HFF-Myc (cell line): ENCODE measurements around the gene NCK2.

ENCODE experiments used
- DNase-seq: peaks from one replicate; pipeline ENCODE4 v3.0.0-alpha.2; 2011; ENCODE audit warnings: low read depth; ENCODE audit errors: extremely low read depth
- H3K4me3 ChIP-seq: replicated peaks from 2 replicates; pipeline ENCODE4 v1.5.1; 2011; ENCODE audit warnings: low read depth, mild to moderate bottlenecking, control low read depth, low read length
- TF ChIP-seq, protein P1 (sequence below): IDR thresholded peaks from 2 replicates; pipeline ENCODE4 v1.5.1; 2012; ENCODE audit warnings: mild to moderate bottlenecking, low read depth, low read length, control low read depth; ENCODE audit errors: missing control alignments

The NCK2 gene

DNA sequence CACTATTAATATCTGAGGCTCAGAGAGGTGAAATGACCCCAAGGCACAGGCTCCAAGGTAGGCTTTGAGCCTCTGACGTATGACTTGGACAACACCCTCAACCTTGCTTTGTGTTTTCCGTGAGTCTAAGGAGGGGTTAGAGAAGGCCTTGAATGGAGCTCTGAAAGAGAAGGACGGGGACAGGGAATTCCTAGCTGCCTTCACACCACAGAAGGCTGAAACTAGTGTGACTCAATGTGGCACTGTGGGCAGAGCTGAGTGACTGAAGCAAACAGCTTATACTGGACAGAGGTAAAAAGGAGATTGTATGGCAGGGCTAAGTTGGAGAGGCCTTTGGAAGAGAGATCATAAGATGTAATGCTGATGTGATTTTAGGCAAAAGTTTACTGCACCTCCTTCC lies 3.5 kb upstream of the NCK2 start:
- TF ChIP-seq, protein P1, sequence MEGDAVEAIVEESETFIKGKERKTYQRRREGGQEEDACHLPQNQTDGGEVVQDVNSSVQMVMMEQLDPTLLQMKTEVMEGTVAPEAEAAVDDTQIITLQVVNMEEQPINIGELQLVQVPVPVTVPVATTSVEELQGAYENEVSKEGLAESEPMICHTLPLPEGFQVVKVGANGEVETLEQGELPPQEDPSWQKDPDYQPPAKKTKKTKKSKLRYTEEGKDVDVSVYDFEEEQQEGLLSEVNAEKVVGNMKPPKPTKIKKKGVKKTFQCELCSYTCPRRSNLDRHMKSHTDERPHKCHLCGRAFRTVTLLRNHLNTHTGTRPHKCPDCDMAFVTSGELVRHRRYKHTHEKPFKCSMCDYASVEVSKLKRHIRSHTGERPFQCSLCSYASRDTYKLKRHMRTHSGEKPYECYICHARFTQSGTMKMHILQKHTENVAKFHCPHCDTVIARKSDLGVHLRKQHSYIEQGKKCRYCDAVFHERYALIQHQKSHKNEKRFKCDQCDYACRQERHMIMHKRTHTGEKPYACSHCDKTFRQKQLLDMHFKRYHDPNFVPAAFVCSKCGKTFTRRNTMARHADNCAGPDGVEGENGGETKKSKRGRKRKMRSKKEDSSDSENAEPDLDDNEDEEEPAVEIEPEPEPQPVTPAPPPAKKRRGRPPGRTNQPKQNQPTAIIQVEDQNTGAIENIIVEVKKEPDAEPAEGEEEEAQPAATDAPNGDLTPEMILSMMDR: no peak
- no peak overlapping the region for H3K4me3 ChIP-seq
- DNase-seq: no peak

DNA sequence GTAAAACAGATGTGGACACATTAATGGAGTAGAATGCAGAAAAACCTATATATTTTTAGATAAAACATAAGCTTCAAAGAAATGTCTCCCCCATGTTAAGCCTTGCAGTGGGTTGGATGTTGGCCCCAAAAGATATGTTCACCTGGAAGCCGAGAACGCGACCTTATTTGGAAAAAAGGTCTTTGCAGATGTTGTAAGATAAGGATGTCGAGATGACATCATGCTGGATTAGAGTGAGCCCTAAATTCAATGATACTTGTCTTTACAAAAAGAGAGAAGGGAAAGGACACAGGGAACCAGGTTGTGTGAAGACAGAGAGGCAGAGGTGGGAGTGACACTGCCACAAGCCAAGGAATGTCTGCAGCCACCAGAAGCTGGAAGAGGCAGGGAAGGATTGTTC lies 3.1 kb upstream of the NCK2 start:
- no peak for DNase-seq
- TF ChIP-seq, protein P1: no peak

DNA sequence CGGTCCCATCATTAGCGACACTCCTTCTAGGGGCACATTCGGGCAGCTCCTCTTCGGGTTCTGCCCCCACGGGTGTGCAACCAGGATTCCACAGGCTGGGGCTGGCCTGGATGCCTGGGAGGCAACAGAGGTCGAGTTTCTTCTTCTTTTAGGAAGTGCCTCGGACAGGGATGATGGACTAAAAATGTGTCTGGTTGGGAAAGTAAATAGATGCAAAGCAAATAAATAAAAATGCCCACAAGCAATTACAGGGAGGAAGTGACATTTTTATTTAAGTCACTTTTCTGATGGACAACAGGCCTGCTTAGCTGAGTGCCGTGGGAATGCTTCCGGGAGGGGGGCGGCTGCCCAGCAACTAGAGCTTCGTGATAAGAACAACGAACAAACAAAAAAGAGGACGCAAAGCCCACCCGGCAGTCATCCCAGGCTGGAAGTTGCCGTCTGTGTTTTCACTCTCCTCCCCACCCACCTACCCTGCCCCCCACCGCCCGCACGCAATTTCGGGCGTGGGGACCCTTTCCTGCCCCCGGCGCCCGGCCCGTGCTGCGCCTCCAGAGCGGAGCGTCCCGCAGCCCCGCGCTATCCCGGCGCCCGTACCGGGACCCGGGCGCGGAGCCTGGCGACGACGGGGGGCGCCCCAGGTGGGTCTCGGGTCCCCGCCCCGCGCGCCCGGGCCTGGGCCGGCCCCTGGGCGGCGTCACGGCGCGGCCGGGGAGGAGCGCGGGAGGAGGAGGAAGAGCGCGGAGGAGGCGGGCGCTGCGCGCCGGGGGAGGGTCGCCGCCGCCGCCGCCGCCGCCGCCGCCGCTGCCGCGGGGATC lies 412 bp upstream of the NCK2 start:
- TF ChIP-seq, protein P1: no peak
- peak overlapping the region; percentile 36 for H3K4me3 ChIP-seq
- DNase-seq: no peak

More for the DNA sequence above, 3.1 kb upstream of the NCK2 start:
- H3K4me3 ChIP-seq: no peak overlapping the region

DNA sequence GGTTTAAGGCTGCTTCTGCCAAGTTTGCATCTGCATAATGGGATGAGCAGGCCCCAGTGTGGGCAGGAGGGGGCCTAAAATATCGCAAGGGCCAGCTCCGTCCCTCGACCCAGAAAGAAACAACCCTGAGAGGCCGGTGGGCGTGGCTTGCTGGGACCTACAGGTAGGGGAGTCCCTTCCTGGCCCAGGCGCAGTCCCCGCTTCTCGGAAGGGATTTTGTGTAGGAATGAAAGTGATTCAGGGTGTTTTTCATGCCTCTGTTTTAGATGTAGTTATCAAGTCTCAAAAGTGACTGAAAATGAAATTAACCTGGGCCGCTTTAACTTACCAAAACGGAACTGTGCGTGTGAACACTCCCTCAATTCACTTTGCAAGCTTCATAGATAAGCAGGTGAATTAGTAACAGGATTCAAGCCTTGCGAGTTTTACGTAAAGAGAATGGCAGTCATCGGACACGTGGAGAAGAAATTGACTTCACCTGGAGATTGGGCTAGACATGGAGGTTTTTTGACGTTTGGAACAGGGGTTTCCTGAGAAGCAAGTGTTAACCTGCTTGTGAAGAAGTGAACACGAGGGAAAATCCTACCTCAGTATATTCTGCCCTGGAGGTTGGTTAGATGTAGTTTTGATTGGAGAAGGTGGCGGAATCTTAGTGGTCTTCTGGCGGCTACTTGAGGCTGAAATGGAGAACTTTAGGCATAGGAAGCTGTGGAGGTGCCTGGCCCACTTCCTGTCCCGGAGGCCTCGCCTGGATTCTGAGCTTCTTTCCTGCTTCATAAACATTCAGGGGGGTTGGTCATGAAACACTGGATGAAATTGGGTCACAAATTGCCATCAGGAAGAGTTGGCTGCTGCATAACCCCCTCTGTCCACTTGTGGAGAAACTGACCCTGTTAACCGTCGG lies 1.7 kb downstream of the NCK2 start:
- DNase-seq: no peak
- H3K4me3 ChIP-seq: peak overlapping the region; percentile 56
- TF ChIP-seq, protein P1: no peak

DNA sequence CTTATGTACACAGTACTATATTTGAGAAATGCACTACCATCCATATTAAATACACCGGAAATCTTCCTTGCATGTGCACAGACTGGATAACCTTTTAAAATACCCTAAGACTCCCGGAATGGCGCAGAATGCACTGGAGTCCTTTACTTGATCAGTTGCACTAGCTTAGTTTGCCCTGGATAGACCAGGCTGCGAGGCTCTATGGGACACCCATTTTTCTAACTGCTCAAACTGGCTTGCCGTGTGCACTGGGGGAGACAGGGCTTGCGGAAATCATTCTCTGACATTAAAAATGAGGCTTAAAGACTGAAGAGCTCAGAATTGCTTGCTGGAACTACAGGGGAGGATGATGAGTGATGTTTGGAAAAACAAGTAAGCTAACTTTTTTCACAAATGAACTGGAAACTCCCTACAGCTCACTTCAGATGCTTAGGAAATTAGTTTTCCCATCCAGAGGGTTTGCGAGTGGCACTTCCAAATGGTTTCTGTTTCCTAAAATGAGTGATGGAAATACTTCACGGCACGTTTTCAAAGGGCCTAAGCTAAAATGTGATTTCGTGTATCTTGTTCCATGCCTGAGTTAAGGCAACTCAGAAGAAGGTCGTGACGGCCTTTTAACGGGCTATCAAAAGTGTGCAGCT lies 2.7 kb downstream of the NCK2 start:
- no peak for DNase-seq
- TF ChIP-seq, protein P1: no peak
- H3K4me3 ChIP-seq: no peak overlapping the region

DNA sequence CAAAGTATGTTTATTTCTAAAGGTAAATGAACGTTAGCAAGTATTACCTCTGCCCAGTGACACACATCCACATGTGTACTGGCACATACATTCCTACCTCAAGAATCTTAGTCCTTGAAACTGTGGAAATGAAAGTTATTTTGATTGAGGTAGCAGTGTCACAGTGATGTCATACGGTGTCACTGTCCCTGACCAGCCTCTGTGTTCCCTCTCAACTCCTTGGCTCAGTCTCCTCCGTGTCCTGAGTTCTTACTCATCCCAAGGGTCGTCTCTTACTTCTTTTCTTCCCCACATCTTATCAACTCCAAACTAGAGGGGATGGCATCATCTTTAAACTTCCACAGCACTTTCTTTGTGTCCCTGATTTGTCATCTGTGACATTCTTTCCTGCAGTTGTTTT lies 3.3 kb downstream of the NCK2 start:
- no peak overlapping the region for H3K4me3 ChIP-seq
- TF ChIP-seq, protein P1: no peak
- no peak for DNase-seq
